HT1080 (cell line): Measurements from ENCODE around the gene TARBP2. TPM values are rescaled to one million over a fixed set of nuclear protein-coding genes. Genes with fewer than 3 reads are reported as not detected.
A peak's percentile ranks its signal among the peaks of the same experiment; 100 is the strongest.

ENCODE experiments used
- DNase-seq: peaks from one replicate; pipeline ENCODE4 v3.0.0-alpha.2; 2015; ENCODE audit warnings: low read depth
- polyA plus RNA-seq, 2 experiments: library from polyadenylated mRNA; depleted of rRNA; stranded (reverse); fragments of >200 nt; gene quantifications; 2 replicates each; pipeline ENCODE4 v1.2.3, GENCODE V29; 2015
- total RNA-seq: library from RNA; depleted of rRNA; stranded (reverse); fragments of >200 nt; shearing (Covaris generic); gene quantifications from 2 replicates; pipeline ENCODE4 v1.2.3, GENCODE V29; 2014; rRNA removed

TARBP2 gene
- 88.1 and 98.4 TPM in 2 replicates for total RNA-seq
- polyA plus RNA-seq (2015; cell fraction: cytosol; rRNA removed), result 33.6 and 42.4 TPM in 2 replicates
- 88.7 and 97.6 TPM in 2 replicates for polyA plus RNA-seq (2015; cell fraction: nucleus; rRNA removed)

GRCh38 chr12:53500776-53501614, at the start of gene TARBP2:
TARBP2 (plus strand) TSS chr12:53501283; CDS start chr12:53501409, 126 bp downstream.
- peak; percentile 100 for DNase-seq

GRCh38 chr12:53451661-53452158, 49.4 kb upstream of the TARBP2 start, which contains the start of gene PCBP2:
PCBP2 (plus strand) TSS chr12:53452102; CDS start chr12:53454801, 2,699 bp downstream.
- peak; percentile 99 for DNase-seq

GRCh38 chr12:53452159-53453077, 48.7 kb upstream of the TARBP2 start:
- peak; percentile 77 for DNase-seq

GRCh38 chr12:53453953-53454640, 47.0 kb upstream of the TARBP2 start:
- DNase-seq, result no peak

GRCh38 chr12:53454707-53455106, 46.4 kb upstream of the TARBP2 start:
- no peak for DNase-seq

GRCh38 chr12:53456654-53457366, 44.3 kb upstream of the TARBP2 start:
- no peak for DNase-seq

GRCh38 chr12:53459097-53459496, 42.0 kb upstream of the TARBP2 start:
- DNase-seq, result no peak

- no peak for DNase-seq
Observed at GRCh38 chr12:53461059-53461458, 40.0 kb upstream of the TARBP2 start.

GRCh38 chr12:53461591-53461990, 39.5 kb upstream of the TARBP2 start:
- no peak for DNase-seq

GRCh38 chr12:53462935-53463334, 38.1 kb upstream of the TARBP2 start:
- no peak for DNase-seq

- no peak for DNase-seq
Observed at GRCh38 chr12:53463802-53464560, 37.1 kb upstream of the TARBP2 start.

- DNase-seq, result no peak
Observed at GRCh38 chr12:53464685-53465418, 36.2 kb upstream of the TARBP2 start.

GRCh38 chr12:53465679-53466078, 35.4 kb upstream of the TARBP2 start:
- DNase-seq, result no peak

GRCh38 chr12:53466640-53467039, 34.4 kb upstream of the TARBP2 start:
- no peak for DNase-seq

- no peak for DNase-seq
Observed at GRCh38 chr12:53467082-53467481, 34.0 kb upstream of the TARBP2 start.

- no peak for DNase-seq
Observed at GRCh38 chr12:53467880-53468279, 33.2 kb upstream of the TARBP2 start.

- DNase-seq, result no peak
Observed at GRCh38 chr12:53468282-53468681, 32.8 kb upstream of the TARBP2 start.

GRCh38 chr12:53472056-53472582, 29.0 kb upstream of the TARBP2 start:
- no peak for DNase-seq

GRCh38 chr12:53474077-53474476, 27.0 kb upstream of the TARBP2 start:
- DNase-seq, result no peak
